Parathyroid adenoma (tissue), 2 donors: ENCODE measurements around the gene TFDP1.

ENCODE experiments used
- H2AFZ ChIP-seq: fragments of 300-600 bp; sonication (generic); one replicate; pipeline ENCODE4 v1.7.0; 2017; ENCODE audit warnings: antibody characterized with exemption, mild to moderate bottlenecking
- H3K27ac ChIP-seq: fragments of 300-600 bp; sonication (generic); one replicate; pipeline ENCODE4 v1.7.0; 2017
- H3K27me3 ChIP-seq: fragments of 300-600 bp; sonication (generic); one replicate; pipeline ENCODE4 v1.7.0; 2017; ENCODE audit warnings: low read length; ENCODE audit not compliant: control insufficient read depth, insufficient read depth
- H3K36me3 ChIP-seq: fragments of 300-600 bp; sonication (generic); one replicate; pipeline ENCODE4 v1.7.0; 2017; ENCODE audit warnings: low read length; ENCODE audit not compliant: control insufficient read depth, insufficient read depth
- H3K4me1 ChIP-seq: fragments of 300-600 bp; sonication (generic); one replicate; pipeline ENCODE4 v1.7.0; 2017; ENCODE audit warnings: control low read depth
- H3K4me2 ChIP-seq: fragments of 300-600 bp; sonication (generic); one replicate; pipeline ENCODE4 v1.7.0; 2017; ENCODE audit warnings: low read length
- H3K4me3 ChIP-seq: fragments of 300-600 bp; sonication (generic); one replicate; pipeline ENCODE4 v1.7.0; 2017; ENCODE audit warnings: low read depth, low read length
- H3K79me2 ChIP-seq: fragments of 300-600 bp; sonication (generic); one replicate; pipeline ENCODE4 v1.7.0; 2017; ENCODE audit warnings: control low read depth
- H3K9ac ChIP-seq: fragments of 300-600 bp; sonication (generic); one replicate; pipeline ENCODE4 v1.7.0; 2017; ENCODE audit warnings: mild to moderate bottlenecking
- H3K9me3 ChIP-seq: fragments of 300-600 bp; sonication (generic); one replicate; pipeline ENCODE4 v1.7.0; 2017; ENCODE audit warnings: low read length; ENCODE audit not compliant: control insufficient read depth
- CTCF ChIP-seq: fragments of 300-600 bp; sonication (generic); IDR thresholded peaks from one replicate; pipeline ENCODE4 v1.7.0; 2017; ENCODE audit warnings: antibody characterized with exemption, mild to moderate bottlenecking
- donor health status: primary hyperparathyroidism.

Gene TFDP1

GRCh38 chr13:113564331-113565023, 20.1 kb upstream of the TFDP1 start:
- no peak overlapping the region for H3K4me3 ChIP-seq
- no peak overlapping the region for H3K9ac ChIP-seq
- no peaks in the 10 kb centered on the region for H3K36me3 ChIP-seq
- no peak overlapping the region for H2AFZ ChIP-seq
- H3K79me2 ChIP-seq, result no peaks in the 10 kb centered on the region
- H3K9me3 ChIP-seq, result no peaks in the 10 kb centered on the region
- no peaks in the 10 kb centered on the region for H3K4me1 ChIP-seq
- no peaks in the 10 kb centered on the region for H3K27me3 ChIP-seq
- no peak overlapping the region for H3K4me2 ChIP-seq
- TF ChIP-seq CTCF, result no peak
- no peak overlapping the region for H3K27ac ChIP-seq

- Histone ChIP-seq H3K9me3 (no peaks in the 10 kb centered on the region), H3K4me1 (no peaks in the 10 kb centered on the region), H3K9ac (no peak overlapping the region), H3K27ac (no peak overlapping the region), H2AFZ (no peak overlapping the region), H3K4me3 (no peak overlapping the region), H3K79me2 (no peaks in the 10 kb centered on the region), H3K27me3 (no peaks in the 10 kb centered on the region), H3K4me2 (no peak overlapping the region), H3K36me3 (no peaks in the 10 kb centered on the region)
- TF ChIP-seq CTCF, result no peak
Observed at GRCh38 chr13:113565526-113566226, 18.9 kb upstream of the TFDP1 start.

GRCh38 chr13:113566227-113566561, 18.4 kb upstream of the TFDP1 start:
- no peak overlapping the region for H3K4me2 ChIP-seq
- no peaks in the 10 kb centered on the region for H3K27me3 ChIP-seq
- TF ChIP-seq CTCF, result no peak
- H3K9ac ChIP-seq, result no peak overlapping the region
- H3K9me3 ChIP-seq, result no peaks in the 10 kb centered on the region
- no peak overlapping the region for H3K4me3 ChIP-seq
- H3K36me3 ChIP-seq, result no peaks in the 10 kb centered on the region
- no peak overlapping the region for H3K27ac ChIP-seq
- H3K79me2 ChIP-seq, result no peaks in the 10 kb centered on the region
- H2AFZ ChIP-seq, result no peak overlapping the region
- H3K4me1 ChIP-seq, result no peaks in the 10 kb centered on the region

GRCh38 chr13:113567681-113568080, 16.9 kb upstream of the TFDP1 start:
- no peaks in the 10 kb centered on the region for H3K27me3 ChIP-seq
- H3K79me2 ChIP-seq, result no peaks in the 10 kb centered on the region
- no peaks in the 10 kb centered on the region for H3K36me3 ChIP-seq
- H2AFZ ChIP-seq, result no peak overlapping the region
- TF ChIP-seq CTCF, result no peak
- H3K4me1 ChIP-seq, result no peaks in the 10 kb centered on the region
- no peaks in the 10 kb centered on the region for H3K9me3 ChIP-seq
- no peak overlapping the region for H3K4me3 ChIP-seq
- no peak overlapping the region for H3K4me2 ChIP-seq
- H3K27ac ChIP-seq, result no peak overlapping the region
- no peak overlapping the region for H3K9ac ChIP-seq

GRCh38 chr13:113573065-113573464, 11.5 kb upstream of the TFDP1 start:
- no peaks in the 10 kb centered on the region for H3K79me2 ChIP-seq
- H3K4me1 ChIP-seq, result no peaks in the 10 kb centered on the region
- no peaks in the 10 kb centered on the region for H3K36me3 ChIP-seq

More at GRCh38 chr13:113573065-113573464, 11.5 kb upstream of the TFDP1 start:
- Histone ChIP-seq H3K9ac (no peak overlapping the region), H3K27me3 (no peaks in the 10 kb centered on the region), H3K4me3 (no peak overlapping the region), H3K9me3 (no peaks in the 10 kb centered on the region), H3K27ac (no peak overlapping the region), H3K4me2 (no peak overlapping the region), H2AFZ (no peak overlapping the region)
- TF ChIP-seq CTCF, result no peak
